Measurements from ENCODE around the gene STK32C. TPM values are rescaled to one million over a fixed set of nuclear protein-coding genes. Genes with fewer than 3 reads are reported as not detected.

The STK32C gene
- total RNA-seq, 1 donor: 4.2 TPM

DNA sequence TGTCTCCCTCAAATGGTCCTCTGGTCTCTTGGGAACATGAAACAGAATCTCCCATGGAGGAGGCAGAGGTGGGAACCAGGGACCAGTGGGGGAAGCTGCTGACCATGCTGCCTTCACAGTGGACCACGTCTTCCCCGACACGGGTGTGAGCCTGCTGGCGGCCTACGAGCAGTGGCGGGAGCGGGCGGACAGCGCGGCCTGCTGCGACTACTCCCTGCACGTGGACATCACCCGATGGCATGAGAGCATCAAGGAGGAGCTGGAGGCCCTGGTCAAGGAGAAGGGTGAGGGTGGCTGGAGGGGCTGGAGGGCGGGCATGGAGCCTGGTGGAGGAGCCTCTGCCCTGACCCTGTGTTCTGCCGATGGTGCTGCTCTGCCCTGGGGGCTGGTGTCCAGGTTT lies 113.0 kb downstream of the STK32C start:
- Histone ChIP-seq H3K9me3 (ENCODE audit: low read depth, low read length) (no peaks in the 10 kb centered on the region), H3K4me3 (ENCODE audit: low read length) (no peak overlapping the region), H3K27me3 (ENCODE audit: insufficient read depth, low read length) (peaks cover under 1% of the 10 kb centered on the region), H3K4me1 (ENCODE audit: insufficient read depth, low read length) (no peaks in the 10 kb centered on the region)

DNA sequence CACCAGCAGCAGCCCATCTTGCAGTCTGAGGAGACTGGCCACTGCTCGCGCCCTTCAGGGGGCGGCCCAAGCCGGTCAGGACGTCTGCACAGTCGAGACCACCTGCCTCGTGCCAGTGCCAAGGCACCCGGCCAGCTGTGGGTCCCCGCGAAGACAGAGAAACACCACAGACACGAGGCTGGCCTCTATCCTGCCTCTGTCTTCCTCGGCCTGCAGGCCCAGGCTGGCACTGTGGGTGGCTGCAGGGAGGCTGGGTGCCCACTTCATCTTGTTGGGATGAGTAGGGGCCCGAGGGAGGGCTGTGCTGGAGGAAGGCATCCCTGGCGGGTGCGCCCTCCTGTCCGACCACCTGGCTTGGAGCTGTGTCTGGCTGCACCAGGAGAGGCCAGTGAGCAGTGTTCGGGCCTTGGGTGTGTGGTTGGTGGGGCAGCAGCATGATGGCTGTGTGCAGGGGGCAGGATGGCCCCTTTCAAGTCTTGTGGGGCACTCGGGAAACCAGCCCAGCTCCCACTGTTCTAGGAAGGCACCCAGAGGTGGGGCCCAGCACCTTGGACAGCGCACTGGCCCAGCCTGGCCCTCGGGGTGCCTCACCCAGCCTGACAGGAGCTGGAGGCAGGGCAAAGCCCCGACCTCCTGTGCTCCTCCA lies 113.7 kb downstream of the STK32C start:
- no peaks in the 10 kb centered on the region for H3K4me1 ChIP-seq (ENCODE audit: insufficient read depth, low read length)
- H3K4me3 ChIP-seq (ENCODE audit: low read length): no peak overlapping the region
- no peaks in the 10 kb centered on the region for H3K9me3 ChIP-seq (ENCODE audit: low read depth, low read length)
- H3K27me3 ChIP-seq (ENCODE audit: insufficient read depth, low read length): peaks cover 7% of the 10 kb centered on the region

DNA sequence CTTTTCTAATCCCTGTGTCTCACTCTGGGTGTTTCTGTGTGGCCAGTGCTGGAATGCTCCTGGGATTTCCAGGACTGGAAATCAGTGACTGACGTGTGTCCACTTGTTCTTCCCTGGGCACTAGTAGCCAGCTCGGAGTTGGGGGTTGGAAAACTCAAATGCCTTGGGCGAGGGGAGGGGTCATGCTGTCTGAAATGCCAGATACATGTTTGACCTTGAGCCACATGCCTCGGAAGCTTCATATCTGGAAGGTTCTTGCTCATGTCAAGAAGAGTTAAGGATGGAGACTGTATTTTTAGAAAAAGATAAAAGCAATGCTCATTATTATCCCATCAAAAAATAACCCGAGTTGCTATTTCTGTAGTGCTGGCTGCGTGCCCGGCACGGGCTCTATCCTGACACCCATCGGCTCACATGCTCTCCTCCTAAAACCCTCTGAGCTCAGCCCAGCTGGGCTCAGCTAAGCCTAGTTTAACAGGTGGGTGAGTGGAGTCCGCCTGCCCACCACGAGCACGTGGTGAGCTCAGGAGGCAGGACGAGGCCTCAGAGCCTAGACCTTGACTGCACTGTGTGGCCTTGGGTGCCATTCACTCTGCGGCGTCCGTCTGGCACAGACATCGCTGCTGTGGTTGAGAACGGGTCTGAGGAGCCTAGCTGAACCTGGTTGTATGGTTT lies 114.6 kb downstream of the STK32C start:
- Histone ChIP-seq H3K4me3 (ENCODE audit: low read length) (no peak overlapping the region), H3K27me3 (ENCODE audit: insufficient read depth, low read length) (peaks cover 16% of the 10 kb centered on the region), H3K4me1 (ENCODE audit: insufficient read depth, low read length) (no peaks in the 10 kb centered on the region), H3K9me3 (ENCODE audit: low read depth, low read length) (no peaks in the 10 kb centered on the region)

DNA sequence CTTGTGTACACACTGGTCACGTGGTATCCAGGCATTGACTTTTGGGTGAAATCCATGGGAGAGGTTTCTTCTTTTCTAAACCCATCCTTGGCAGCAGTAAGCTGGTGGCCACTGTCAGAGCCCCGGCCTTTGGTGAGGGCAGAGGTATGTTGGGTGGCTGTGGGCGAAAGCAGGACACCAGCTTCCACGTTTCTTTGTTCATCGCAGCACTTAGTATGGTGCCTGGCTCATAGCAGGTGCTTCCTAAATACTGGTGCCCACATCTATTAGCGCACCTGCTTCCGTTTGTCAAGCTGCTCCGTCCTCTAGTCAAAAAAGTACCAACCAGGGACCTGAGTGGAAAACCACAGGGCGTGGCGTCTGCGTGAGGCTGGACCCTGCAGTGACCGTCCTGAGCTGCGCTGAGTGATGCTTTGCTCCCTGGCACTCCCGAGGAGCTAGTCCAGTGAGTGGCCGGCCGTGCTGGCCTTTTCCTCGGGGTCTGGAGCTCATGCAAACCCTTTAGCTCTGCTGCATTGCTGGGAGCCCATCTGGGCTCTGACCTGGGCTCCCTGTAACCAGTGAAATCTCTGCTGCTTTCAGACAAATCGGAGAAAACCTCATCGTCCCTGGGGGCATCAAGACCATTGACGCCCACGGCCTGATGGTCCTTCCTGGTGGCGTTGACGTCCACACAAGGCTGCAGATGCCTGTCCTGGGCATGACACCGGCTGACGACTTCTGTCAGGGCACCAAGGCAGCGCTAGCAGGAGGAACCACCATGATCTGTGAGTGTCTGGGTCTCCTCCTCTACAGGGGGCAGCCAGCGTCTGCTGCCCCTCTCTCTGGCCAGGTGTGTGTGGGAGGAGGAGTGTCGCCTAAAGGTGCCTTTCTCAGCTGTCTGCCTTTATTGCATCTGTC lies 115.4 kb downstream of the STK32C start:
- no peak overlapping the region for H3K4me3 ChIP-seq (ENCODE audit: low read length)
- H3K9me3 ChIP-seq (ENCODE audit: low read depth, low read length): no peaks in the 10 kb centered on the region
- peaks cover 24% of the 10 kb centered on the region for H3K27me3 ChIP-seq (ENCODE audit: insufficient read depth, low read length)

DNA sequence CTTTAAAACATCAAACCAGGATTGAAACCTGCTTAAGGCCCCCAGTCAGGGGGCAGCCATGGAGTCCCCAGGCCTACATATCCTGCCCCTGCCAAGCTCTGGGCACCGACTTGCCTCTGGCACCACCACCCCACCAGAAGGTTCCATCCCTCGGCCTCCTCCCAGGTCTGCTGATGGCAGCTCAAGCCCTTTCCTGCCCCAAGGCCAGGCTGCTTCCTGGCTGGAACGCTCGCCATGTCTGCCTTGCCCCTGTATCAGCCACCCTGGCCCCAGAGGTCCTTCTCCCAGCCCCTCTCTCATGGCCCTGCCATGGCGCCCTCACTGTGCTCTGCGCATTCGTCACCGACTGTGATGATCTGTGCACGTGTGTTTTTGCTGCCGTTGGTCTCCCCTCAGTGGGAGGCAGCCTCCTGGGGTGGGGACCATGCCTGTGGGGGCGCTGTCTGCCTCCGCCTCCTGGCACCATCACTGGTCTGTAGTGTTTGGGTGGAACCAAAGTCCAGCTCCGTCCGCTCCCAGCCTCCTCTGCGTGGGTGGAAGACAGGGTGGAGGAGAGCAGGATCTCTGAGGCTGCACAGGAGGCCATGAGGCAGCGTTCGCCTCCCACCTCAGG lies 117.8 kb downstream of the STK32C start:
- peaks cover 19% of the 10 kb centered on the region for H3K4me1 ChIP-seq (ENCODE audit: insufficient read depth, low read length)
- H3K9me3 ChIP-seq (ENCODE audit: low read depth, low read length): no peaks in the 10 kb centered on the region
- no peak overlapping the region for H3K4me3 ChIP-seq (ENCODE audit: low read length)
- peaks cover 38% of the 10 kb centered on the region for H3K27me3 ChIP-seq (ENCODE audit: insufficient read depth, low read length)

More for the DNA sequence above, 115.4 kb downstream of the STK32C start:
- peaks cover 7% of the 10 kb centered on the region for H3K4me1 ChIP-seq (ENCODE audit: insufficient read depth, low read length)

DNA sequence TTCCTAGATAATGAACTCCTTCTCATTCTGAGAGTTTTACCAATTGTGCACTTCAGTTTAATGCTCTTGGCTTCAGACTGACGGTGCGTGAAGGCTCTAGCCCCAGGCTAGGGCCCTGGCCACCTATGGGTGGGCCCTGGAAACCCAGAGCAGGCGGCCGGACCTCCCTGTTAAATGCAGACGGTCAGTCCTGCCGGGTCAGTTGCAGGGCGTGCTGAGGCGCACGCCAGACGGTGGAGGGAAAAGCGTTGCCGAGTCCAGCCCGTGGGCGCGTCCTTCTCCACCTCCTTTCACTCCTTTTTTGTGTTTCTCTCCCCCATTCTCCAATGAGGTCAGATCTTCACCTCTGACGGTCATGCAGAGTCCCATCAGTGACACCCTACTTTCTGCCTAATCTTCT lies 118.7 kb downstream of the STK32C start:
- Histone ChIP-seq H3K9me3 (ENCODE audit: low read depth, low read length) (no peaks in the 10 kb centered on the region), H3K4me3 (ENCODE audit: low read length) (no peak overlapping the region), H3K27me3 (ENCODE audit: insufficient read depth, low read length) (peaks cover 46% of the 10 kb centered on the region), H3K4me1 (ENCODE audit: insufficient read depth, low read length) (peaks cover 19% of the 10 kb centered on the region)

DNA sequence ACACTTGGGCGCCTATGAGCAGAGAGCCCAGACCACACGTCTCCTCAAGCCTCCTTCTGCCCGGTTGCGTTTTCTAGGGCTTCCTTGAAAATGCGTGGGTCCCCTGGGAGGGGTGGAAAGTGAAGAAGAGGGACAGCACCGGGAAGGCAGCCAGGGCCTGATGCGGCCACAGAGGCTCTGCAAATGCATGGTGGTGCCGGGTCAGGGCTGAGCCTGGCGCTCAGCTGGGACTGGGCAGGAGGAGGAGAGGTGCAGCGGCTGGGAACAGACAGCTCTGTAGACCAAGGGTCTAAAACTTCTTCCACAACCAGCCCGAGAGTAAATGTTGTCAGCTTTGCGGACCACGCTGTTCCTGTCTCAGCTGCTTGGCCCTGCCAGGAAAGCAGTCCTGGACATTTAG lies 119.4 kb downstream of the STK32C start:
- Histone ChIP-seq H3K27me3 (ENCODE audit: insufficient read depth, low read length) (peaks cover 46% of the 10 kb centered on the region), H3K4me1 (ENCODE audit: insufficient read depth, low read length) (peaks cover 19% of the 10 kb centered on the region)

DNA sequence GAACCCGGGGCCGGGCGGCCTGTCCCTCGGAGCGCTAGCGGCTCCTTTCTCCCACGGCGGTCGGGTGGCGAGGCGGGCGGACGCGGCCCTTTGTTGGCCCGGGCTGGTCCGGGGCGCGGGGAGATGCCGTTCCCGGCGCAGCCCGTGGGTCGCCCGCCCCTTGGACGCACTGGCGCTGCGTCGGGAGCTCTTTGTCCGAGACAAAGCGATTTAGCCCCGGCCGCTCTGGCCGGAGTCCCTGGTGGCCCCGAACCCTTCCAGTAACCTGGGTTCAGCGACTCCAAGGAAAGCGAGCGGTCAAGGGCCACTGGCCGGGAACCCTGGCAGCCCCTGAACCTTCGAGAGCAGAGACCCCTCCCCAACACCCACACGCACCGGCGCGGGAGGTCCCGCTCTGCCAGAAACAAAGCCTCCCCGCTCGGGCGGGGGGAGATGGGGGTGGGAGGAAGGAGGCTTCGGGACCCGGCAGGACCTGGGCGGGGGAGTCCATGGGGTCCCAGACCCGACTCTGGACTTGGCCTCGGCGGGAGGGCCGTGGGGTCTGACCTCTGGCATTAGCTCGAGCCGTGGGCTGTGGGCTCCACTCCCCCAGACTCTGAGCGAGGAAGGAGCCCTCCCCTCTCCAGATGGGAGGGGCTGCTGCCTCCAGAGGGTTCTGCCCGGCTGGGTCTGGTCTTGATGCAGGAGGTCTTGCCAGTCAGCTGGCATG lies 120.2 kb downstream of the STK32C start:
- H3K4me3 ChIP-seq (ENCODE audit: low read length): no peak overlapping the region
- no peaks in the 10 kb centered on the region for H3K9me3 ChIP-seq (ENCODE audit: low read depth, low read length)
- H3K27me3 ChIP-seq (ENCODE audit: insufficient read depth, low read length): peaks cover 46% of the 10 kb centered on the region

More for the DNA sequence above, 119.4 kb downstream of the STK32C start:
- H3K4me3 ChIP-seq (ENCODE audit: low read length): no peak overlapping the region
- H3K9me3 ChIP-seq (ENCODE audit: low read depth, low read length): no peaks in the 10 kb centered on the region

DNA sequence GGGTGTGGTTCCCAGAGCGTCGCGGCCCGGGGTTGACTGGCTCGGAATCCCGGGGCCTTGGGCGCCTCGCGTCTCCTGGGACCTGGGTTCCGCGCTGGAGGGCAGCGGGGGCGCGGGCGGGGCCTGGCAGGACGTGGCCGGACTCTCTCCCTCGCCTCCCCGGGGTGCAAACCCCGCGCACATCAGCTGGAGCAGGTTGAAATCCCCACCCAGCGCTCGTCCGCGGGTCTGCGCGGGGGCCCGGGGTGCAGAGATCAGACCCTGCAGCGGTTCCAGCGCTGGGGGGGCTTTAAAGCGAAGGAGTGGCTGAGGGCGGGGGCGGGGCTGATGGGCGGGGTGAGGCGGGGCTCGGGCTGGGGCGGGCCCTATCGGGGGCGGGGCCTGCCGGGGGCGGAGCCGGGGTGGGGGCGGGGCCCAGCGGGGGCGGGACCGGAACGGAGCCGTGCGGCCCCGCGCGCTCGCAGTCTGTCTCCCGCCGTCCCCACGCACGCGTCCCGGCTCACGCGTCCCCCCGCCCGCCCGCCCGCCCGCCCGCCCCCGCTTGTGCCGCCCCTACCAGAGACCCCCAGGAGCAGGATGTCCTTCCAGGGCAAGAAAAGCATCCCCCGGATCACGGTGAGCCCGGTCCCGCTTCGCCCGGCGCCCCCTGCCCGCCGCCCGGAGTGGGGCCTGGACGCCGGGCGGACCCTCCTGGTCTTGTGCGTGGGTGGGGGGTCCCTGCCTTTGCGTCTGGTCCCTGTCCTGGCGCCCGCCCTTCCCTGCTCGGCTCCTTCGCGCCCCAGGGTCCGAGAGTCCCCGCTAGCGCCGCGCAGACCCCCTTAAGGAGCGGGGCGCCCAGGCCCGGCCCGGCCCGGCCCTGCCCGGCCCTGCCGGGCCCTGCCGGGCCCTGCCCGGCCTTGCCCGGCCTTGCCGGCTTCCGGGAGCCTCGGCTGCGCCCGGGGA lies 121.0 kb downstream of the STK32C start, which contains the start of gene DPYSL4:
TSS of gene DPYSL4 (plus strand) at position 461 of the 942 bp plus-strand sequence. CDS start at position 577, 116 bp downstream.
- peaks cover 46% of the 10 kb centered on the region for H3K27me3 ChIP-seq (ENCODE audit: insufficient read depth, low read length)
- H3K4me3 ChIP-seq (ENCODE audit: low read length): no peak within 1 kb of the TSS
- H3K4me1 ChIP-seq (ENCODE audit: insufficient read depth, low read length): peaks cover 19% of the 10 kb centered on the region
- H3K9me3 ChIP-seq (ENCODE audit: low read depth, low read length): no peaks in the 10 kb centered on the region

More for the DNA sequence above, 120.2 kb downstream of the STK32C start:
- H3K4me1 ChIP-seq (ENCODE audit: insufficient read depth, low read length): peaks cover 19% of the 10 kb centered on the region

DNA sequence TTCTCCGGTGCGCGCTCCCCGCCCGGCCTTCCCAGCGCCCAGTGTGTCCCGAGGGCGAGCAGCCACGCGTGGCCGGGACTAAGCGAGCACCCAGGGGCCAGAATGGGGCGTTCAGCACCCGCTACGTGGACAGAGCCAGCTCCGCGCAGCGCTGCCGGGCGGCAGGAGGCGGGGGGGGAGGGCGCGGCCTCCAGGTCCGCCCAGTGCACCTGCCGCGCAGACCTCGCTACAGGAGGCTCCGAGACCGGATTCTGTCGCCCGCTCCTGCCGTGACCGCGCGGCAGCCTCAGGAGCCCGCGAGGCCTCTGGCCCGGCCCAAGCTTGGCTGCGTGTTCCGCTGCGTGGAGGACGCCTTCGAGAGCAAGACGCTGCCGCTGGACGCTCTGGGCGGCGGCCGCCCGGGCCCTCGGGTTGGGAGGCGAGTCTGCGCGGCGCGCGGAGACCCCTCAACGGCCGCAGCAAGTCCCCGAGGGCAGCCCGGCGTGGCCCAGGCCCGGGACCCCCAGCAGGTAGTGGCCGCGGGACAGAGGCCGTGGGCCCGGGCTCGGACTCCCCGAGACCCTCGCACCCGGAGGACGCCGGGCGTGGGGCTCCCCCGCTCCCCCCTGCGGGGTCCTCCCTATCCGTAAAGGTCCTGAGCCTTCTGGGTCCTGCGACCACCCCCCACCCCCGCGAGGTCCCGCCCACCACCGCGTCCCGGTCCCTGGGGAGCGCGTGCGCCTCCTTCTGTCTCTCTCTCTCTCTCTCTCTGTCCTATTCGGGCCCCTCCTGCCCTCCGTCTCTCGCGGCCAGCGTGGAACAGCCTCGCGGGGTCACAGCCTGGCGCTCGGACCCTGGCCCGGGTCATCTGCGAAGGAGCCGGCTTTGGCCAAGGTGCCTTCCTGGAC lies 121.9 kb downstream of the STK32C start:
- Histone ChIP-seq H3K9me3 (ENCODE audit: low read depth, low read length) (no peaks in the 10 kb centered on the region), H3K4me3 (ENCODE audit: low read length) (no peak overlapping the region), H3K27me3 (ENCODE audit: insufficient read depth, low read length) (peaks cover 46% of the 10 kb centered on the region), H3K4me1 (ENCODE audit: insufficient read depth, low read length) (peaks cover 19% of the 10 kb centered on the region)

DNA sequence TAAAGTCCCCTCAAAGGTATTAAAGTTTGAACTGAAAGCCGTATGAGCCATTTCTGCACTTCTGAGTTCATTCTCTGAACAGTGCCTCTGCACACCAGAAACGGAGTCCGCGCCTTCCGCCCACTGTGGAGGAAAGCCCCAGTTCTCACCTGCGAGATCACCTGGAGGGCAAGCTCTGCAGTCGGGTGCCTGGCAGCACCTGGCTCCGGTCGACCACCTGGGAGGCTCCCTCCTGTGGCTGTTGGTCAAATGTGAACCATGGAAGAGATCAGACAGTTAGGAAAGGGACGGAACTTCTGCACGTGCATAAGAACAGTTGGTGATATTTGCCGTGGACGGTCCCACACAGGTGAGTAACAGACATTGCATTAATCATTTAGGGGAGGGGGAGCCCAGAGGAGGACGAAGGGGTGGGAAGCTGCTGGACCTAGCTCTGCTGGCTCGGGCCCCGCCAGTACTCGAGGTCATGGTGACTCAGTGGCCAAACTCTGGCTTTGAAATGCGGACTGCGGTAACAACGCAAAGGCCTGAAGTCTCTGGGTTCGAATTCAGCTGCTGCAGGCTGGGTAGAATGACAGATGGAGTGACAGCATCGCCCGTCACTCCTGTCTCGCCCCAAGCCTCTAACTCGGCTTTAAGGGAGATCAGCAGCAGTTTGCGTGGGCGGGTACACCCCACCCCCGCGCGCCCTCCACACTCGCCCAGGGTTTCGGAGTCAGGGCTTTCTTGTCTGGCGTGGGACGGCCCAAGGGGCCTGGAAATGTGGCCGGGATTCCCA lies 122.7 kb downstream of the STK32C start:
- Histone ChIP-seq H3K4me3 (ENCODE audit: low read length) (no peak overlapping the region), H3K9me3 (ENCODE audit: low read depth, low read length) (no peaks in the 10 kb centered on the region), H3K4me1 (ENCODE audit: insufficient read depth, low read length) (peaks cover 19% of the 10 kb centered on the region), H3K27me3 (ENCODE audit: insufficient read depth, low read length) (peaks cover 46% of the 10 kb centered on the region)

DNA sequence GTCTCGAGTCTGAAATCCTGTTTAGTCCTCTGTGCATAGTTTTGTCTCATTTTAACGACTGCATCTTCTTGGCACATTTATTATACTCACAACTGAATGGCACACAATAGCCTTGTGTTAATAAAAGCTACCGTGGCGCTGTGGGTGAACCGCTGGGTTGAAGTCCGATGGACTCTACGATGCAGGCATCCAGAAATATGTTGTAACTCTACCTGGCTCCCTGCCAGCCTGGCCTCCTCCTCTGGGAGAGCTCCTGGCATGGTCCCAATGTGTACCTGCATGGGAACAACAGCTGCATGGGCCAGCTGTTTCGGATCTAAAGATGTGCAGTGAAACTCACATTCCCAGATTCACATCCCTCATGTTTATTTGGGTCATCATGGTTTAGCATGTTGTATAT lies 124.7 kb downstream of the STK32C start:
- H3K9me3 ChIP-seq (ENCODE audit: low read depth, low read length): no peaks in the 10 kb centered on the region
- H3K4me1 ChIP-seq (ENCODE audit: insufficient read depth, low read length): peaks cover 19% of the 10 kb centered on the region
- no peak overlapping the region for H3K4me3 ChIP-seq (ENCODE audit: low read length)
- peaks cover 30% of the 10 kb centered on the region for H3K27me3 ChIP-seq (ENCODE audit: insufficient read depth, low read length)
